Heart right ventricle (tissue), 16 donors: ENCODE results near the gene FBXW10. TPM values are rescaled to one million over a fixed set of nuclear protein-coding genes. Genes with fewer than 3 reads are reported as not detected.
"Not testable (repeated sequence)": the region's sequence is repeated elsewhere in the genome, so short reads cannot be mapped to it uniquely, and the experiment has no call there.

Experiments used
- ATAC-seq, 8 donors: fragments of 200-7000 bp; cut with Tn5 transposase; one replicate each; pipeline ENCODE4 v1.9.1; 2020; ENCODE audit warnings: mild to moderate bottlenecking in 8 of 8, moderate library complexity in 8 of 8, moderate number of reproducible peaks in 1 of 8
- DNase-seq, 2 donors: peaks; one replicate each; pipeline ENCODE4 v3.0.0-alpha.2; 2020
- H3K27ac ChIP-seq, 10 donors: fragments of 200-600 bp; sonication (generic) in 2 of 10; one replicate each; pipeline versions ENCODE4 v1.5.0 to v1.8.0; 2020 to 2022; ENCODE audit warnings: mild to moderate bottlenecking in 3 of 10
- H3K27me3 ChIP-seq, 7 donors: fragments of 200-600 bp; one replicate each; pipeline ENCODE4 v1.8.0; 2021 to 2022; ENCODE audit warnings: mild to moderate bottlenecking in 2 of 7
- H3K36me3 ChIP-seq, 9 donors: fragments of 200-600 bp; sonication (generic) in 1 of 9; one replicate each; pipeline versions ENCODE4 v1.5.0 to v1.8.0; 2020 to 2022; ENCODE audit warnings: mild to moderate bottlenecking in 2 of 9
- H3K4me1 ChIP-seq, 9 donors: fragments of 200-600 bp; sonication (generic) in 1 of 9; one replicate each; pipeline versions ENCODE4 v1.5.0 to v1.8.0; 2020 to 2022; ENCODE audit warnings: mild to moderate bottlenecking in 4 of 9
- H3K4me3 ChIP-seq, 10 donors: fragments of 200-600 bp; sonication (generic) in 2 of 10; one replicate each; pipeline versions ENCODE4 v1.5.0 to v1.8.0; 2020 to 2022; ENCODE audit warnings: mild to moderate bottlenecking in 7 of 10, moderate library complexity in 2 of 10
- H3K9me3 ChIP-seq, 11 donors: fragments of 200-600 bp in 10 of 11; sonication (generic) in 2 of 11; one replicate each; pipeline versions ENCODE4 v1.5.0 to v1.8.0; 2013 to 2022; ENCODE audit warnings: mild to moderate bottlenecking in 2 of 11, control low read depth in 1 of 11, moderate library complexity in 1 of 11
- WGBS, 2 donors: extraction: QIAGEN DNeasy Blood & Tissue Kit; methylation state at CpG; one replicate each; pipeline ENCODE4 v1.1.7; 2013; ENCODE audit warnings: inconsistent platforms in 1 of 2; 5-methylcytosine and 5-hydroxymethylcytosine counted together
- intact Hi-C, 10 donors: fragments of 100-400 bp; cut with DNase I; formaldehyde crosslinking; loops; one replicate each; pipeline versions ENCODE4 v1.11.1 to v1.14.2; 2022
- polyA plus RNA-seq, 2 donors: library from polyadenylated mRNA; stranded (reverse); fragments of 200-250 nt; gene quantifications; one replicate each; pipeline ENCODE4 v1.2.3, GENCODE V29; 2013
- total RNA-seq, 10 donors: library from RNA; stranded (reverse); fragmentation: NEBNext Ultra II Directional in 3 of 10; extraction: Animal tissue kit (Norgen Biotek cat#: 25700) in 3 of 10; gene quantifications; one replicate each; pipeline versions ENCODE4 v1.2.1 to v1.2.4, GENCODE V29; 2021 to 2023
- donor health status: Arrhythmogenic right ventricular cardiomyopathy.
- donor health status: ischemic (EF 13 %, LVEDD 7.1; RV severe dilation, severe dysfunction).
- donor health status: healthy with polysubstance abuse.
- donor health status: DM: no; HTN: yes; CAD: no.
- donor health status: DM: no; HTN: no; CAD: no.
- donor health status: ischemic (EF 25% LVEDD 6.9; RV normal size, moderate dysfunction).
- donor health status: ischemic (EF 25% LVEDD 5.7; RV mildly dilated, moderate dysfunction).
- donor health status: healthy.
- donor health status: DM: yes; HTN: yes; CAD: no.
- donor health status: Ischemic cardiomyopathy.
- donor health status: ischemic (EF 35%, LVEDD 5.7; RV mildly dilated, moderate dysfunction).
- donor health status: nonischemic (EF 11% LVEDD 7.7; RV severe dilation, severe dysfunction).
- donor health status: DM: yes; HTN: yes; CAD: no.
- donor health status: PGD.
- donor health status: ischemic (EF 29% LVEDD 5.4; RV normal size, mild dysfunction).
- donor health status: nonischemic (EF 23%, LVEDD 6.1; RV moderate dilation, normal function).

The FBXW10 gene
- total and polyA plus RNA-seq, 12 donors: 0.03 to 0.15 (median 0.09) TPM; not detected in 8

- DNase-seq, H3K27ac ChIP-seq, H3K36me3 ChIP-seq, H3K9me3 ChIP-seq, intact Hi-C loops, H3K27me3 ChIP-seq, ATAC-seq, H3K4me3 ChIP-seq, H3K4me1 ChIP-seq: not testable (repeated sequence)
- WGBS, 2 donors: 79 to 94% methylated on average over 1 of the region's 1 CpG
These were observed 6.4 kb downstream of the FBXW10 start for GRCh38 chr17:18750242-18750641.

GRCh38 chr17:18753829-18754409 is 10.1 kb downstream of the FBXW10 start:
- DNase-seq, H3K9me3 ChIP-seq, intact Hi-C loops, H3K36me3 ChIP-seq, H3K4me3 ChIP-seq, H3K4me1 ChIP-seq, H3K27ac ChIP-seq, H3K27me3 ChIP-seq: not testable (repeated sequence)
- WGBS, 2 donors: 90 to 94% methylated on average over 5 of the region's 6 CpGs
- ATAC-seq: peak in 1 of 8 donors; percentile 39

- WGBS, 2 donors: 74 to 77% methylated on average over 4 of the region's 4 CpGs
- ATAC-seq, DNase-seq, H3K27ac ChIP-seq, intact Hi-C loops, H3K4me3 ChIP-seq, H3K27me3 ChIP-seq, H3K4me1 ChIP-seq, H3K36me3 ChIP-seq, H3K9me3 ChIP-seq: not testable (repeated sequence)
These were observed 12.1 kb downstream of the FBXW10 start for GRCh38 chr17:18755969-18756368.

- H3K4me1 ChIP-seq, ATAC-seq: not testable (repeated sequence)
These were observed 13.7 kb downstream of the FBXW10 start for GRCh38 chr17:18757368-18758044.

GRCh38 chr17:18758344-18758743 is 14.5 kb downstream of the FBXW10 start:
- H3K27ac ChIP-seq, H3K9me3 ChIP-seq, DNase-seq, H3K27me3 ChIP-seq, H3K4me3 ChIP-seq, H3K36me3 ChIP-seq, intact Hi-C loops, H3K4me1 ChIP-seq, ATAC-seq: not testable (repeated sequence)
- 84 to 86% methylated on average over 1 to 2 of the region's 6 CpGs for WGBS, 2 donors

More at GRCh38 chr17:18757368-18758044, 13.7 kb downstream of the FBXW10 start:
- 92 to 96% methylated on average over 8 of the region's 8 CpGs for WGBS, 2 donors
- H3K4me3 ChIP-seq, H3K27ac ChIP-seq, DNase-seq, H3K27me3 ChIP-seq, H3K9me3 ChIP-seq, H3K36me3 ChIP-seq, intact Hi-C loops: not testable (repeated sequence)

- H3K4me1 ChIP-seq, H3K36me3 ChIP-seq: not testable (repeated sequence)
These were observed 16.4 kb downstream of the FBXW10 start for GRCh38 chr17:18760221-18760620.

GRCh38 chr17:18770572-18770971 is 26.7 kb downstream of the FBXW10 start:
- intact Hi-C loops, H3K4me3 ChIP-seq, H3K4me1 ChIP-seq, H3K27me3 ChIP-seq, DNase-seq, H3K9me3 ChIP-seq, H3K27ac ChIP-seq, ATAC-seq, H3K36me3 ChIP-seq: not testable (repeated sequence)
- WGBS, 2 donors: 83 to 100% methylated on average over 3 of the region's 4 CpGs

More at GRCh38 chr17:18760221-18760620, 16.4 kb downstream of the FBXW10 start:
- H3K9me3 ChIP-seq, ATAC-seq, H3K4me3 ChIP-seq, DNase-seq, intact Hi-C loops, H3K27me3 ChIP-seq, H3K27ac ChIP-seq: not testable (repeated sequence)
- WGBS, 2 donors: 96 to 98% methylated on average over 4 to 6 of the region's 6 CpGs

- not testable (repeated sequence) for H3K4me3 ChIP-seq
- 74 to 84% methylated on average over 4 of the region's 4 CpGs for WGBS, 2 donors
These were observed 27.2 kb downstream of the FBXW10 start for GRCh38 chr17:18771066-18771465.

More at GRCh38 chr17:18771066-18771465, 27.2 kb downstream of the FBXW10 start:
- H3K9me3 ChIP-seq, ATAC-seq, H3K4me1 ChIP-seq, DNase-seq, intact Hi-C loops, H3K36me3 ChIP-seq, H3K27ac ChIP-seq, H3K27me3 ChIP-seq: not testable (repeated sequence)
